Stimulated activated CD8-positive, alpha-beta memory T cell treated with anti-CD3 and anti-CD28 coated beads, Interleukin-7, amount 100 ng/mL, for 4 hours (primary cell): ENCODE data around the gene OR10X1.

Experiments used
- DNase-seq, 2 donors: peaks; one replicate each; pipeline ENCODE4 v3.0.0-alpha.2; 2020; ENCODE audit warnings: low read depth in 2 of 2

The OR10X1 gene, protein sequence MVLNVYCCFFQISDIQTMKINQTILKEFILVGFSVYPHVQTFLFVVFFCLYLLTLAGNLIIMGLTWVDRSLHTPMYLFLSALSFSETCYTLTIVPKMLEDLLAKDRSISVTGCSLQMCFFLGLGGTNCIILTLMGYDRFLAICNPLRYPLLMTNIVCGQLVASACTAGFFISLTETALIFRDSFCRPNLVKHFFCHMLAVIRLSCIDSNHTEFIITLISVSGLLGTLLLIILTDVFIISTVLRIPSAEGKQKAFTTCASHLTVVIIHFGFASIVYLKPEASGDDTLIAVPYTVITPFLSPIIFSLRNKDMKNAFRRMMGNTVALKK

DNA sequence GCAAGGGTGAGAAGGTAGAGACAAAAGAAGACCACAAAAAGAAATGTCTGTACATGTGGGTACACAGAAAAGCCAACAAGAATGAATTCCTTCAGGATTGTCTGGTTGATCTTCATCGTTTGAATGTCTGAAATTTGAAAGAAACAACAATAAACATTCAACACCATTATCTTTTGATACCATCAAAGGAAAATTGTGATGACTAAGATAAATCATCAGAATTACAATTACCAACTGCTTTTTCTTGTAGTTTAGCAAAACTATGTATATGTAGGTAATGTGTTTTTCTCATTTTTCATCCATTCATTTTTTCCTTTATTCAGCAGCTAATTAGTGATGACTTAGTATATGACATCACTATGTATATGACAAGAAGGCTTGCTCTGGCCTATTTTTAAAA lies at the start of gene OR10X1:
Gene OR10X1 (minus strand): TSS at position 167 of the 400 bp plus-strand sequence. CDS start 0 bp downstream, at position 167.
- no peak for DNase-seq

DNA sequence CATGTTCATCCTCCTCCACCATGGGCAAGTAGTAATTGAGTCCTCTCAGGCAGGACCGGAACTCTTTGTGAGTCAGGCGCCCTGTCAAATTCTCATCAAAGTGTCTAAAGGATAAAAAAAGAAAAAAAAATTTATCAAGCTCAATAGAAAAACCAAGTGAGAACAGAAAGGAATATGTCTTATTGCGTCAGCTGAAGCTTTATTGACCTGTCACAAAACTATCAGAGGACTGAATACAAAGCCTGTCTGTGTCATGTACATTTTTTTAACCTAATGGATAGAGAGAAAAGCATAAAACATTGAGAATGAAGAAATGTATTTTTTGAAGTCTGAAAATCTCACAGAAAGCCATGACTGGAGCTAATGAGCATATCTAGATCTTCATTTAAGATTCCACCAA lies 34.1 kb upstream of the OR10X1 start:
- DNase-seq, result no peak

DNA sequence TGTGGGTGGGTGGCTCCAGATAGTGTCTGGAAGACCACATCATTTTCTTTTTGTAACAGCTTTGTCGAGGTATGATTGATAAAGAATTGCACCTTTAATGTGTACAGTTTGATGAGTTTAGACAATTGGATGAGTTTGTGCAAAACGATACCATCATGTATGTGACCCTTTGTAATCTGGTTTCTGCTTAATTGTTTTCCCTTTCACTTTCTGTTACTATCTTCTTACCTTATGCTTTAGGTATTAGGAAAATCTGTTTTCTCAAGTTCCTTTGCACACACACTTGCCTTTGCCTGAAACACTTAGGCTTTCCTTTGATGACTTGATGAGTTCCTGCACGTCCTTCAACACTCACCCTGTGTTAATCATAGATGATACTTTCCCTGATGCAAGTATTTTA lies 32.2 kb upstream of the OR10X1 start:
- no peak for DNase-seq

DNA sequence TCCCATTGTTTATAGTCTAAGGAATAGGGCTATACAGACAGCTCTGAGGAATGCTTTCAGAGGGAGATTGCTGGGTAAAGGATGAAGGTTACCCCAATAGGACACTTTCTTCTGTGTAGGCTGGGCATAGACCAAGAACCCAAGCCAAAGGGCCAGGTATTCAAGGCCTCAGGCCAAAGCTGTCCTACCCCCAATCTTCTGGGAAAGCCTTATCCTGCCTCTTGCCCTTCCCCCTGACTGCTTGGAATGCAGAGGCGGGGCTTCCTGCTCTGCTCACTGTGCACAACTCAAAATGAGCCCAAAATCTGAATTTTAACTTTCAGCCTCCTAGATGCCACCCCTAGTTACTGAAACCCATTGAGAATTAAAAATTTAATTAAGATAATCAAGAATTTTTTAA lies 27.6 kb upstream of the OR10X1 start:
- DNase-seq, result no peak

DNA sequence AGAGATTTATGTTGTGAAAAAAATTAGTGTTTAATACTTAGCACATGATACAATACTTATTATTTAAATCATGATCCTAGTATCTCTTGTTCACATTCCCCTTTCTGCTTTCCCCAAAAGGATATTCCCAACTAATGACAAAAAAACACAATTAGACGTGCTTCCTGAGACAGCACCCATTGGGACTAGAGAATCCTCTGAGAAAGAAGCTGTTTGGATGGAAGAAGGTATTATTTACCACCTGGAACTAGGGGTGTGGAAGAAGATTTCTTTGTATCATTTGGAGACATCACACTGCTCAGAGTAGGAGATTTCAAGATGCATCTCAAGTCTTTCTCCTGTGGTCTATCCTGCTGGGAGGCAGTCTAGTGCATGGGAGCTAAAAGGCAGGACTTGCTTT lies 25.3 kb upstream of the OR10X1 start, which contains the start of gene OR10Z1:
Gene OR10Z1 (plus strand): TSS at position 301 of the 400 bp plus-strand sequence. CDS start 1,171 bp downstream, outside the sequence.
- DNase-seq, result no peak

DNA sequence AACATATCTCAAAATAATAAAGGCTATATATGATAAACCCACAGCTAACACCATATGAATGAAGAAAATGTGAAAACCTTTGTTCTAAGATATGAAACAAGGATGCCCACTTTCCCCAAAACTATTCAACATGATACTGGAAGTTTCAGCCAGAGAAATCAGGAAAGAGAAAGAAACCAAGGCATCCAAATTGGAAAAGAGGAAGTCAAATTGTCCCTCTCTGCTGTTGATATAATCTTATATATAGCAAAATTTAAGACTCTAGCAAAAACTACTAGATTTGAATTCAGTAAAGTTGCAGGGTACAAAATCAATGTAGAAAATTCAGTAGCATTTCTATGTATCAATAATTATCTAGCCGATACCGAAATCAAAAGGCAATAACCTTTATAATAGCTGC lies 21.0 kb upstream of the OR10X1 start:
- no peak for DNase-seq

DNA sequence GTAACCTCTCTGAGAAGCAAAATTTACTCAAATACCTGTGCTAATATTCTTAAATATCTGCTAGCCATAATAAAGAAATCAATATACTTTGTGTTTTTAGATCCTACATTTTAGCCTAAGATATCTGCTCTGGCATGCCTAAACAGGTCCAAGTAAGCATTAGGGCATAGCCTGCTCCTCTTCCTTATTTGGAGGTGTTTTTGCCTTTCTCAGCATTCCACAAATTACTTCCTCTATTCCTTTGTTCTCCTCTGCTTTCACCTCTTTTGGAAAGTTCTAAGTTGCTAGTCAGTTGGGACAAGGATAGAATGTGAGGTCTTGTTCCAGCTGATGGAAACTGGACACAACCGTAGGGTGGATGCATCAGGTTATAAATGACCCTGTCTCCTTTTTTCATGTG lies 7.2 kb upstream of the OR10X1 start:
- no peak for DNase-seq

DNA sequence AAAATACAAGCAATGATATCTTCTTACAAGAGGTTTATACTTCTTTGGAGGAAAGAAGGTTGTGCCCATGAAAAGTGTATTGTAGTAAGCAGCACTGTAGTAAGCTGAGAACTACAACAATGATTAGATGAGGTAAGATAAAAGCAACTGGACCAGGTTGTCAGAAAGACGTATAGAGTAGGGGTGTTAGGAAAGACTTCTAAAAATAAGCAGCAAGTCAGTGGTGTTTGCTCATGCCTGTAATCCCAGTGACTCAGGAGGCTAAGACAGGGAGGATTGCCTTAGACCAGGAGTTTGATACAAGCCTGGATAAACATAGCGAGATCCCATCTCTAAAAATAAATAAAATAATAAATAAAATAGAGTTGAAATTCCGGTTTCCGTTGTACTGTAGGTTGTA lies 4.3 kb upstream of the OR10X1 start:
- DNase-seq, result no peak

DNA sequence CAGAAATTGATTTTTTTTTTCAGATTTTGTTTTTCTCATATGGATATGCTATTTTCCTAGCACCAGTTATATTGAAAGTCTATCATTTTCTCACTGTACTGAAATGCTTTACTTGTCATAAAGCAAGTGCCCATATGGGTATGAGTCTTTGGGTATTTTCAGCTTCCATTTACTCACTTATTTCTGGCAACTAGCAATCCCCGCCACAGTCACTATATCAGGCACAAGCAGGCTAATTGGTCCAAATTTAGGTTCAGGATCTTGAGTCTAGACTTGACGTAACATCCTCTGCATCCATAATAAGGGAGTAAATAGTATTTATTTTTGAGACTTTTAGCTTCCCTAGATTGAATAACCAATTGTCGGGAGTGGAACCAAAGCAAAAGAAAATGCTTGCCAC lies 2.1 kb downstream of the OR10X1 start:
- DNase-seq, result no peak

DNA sequence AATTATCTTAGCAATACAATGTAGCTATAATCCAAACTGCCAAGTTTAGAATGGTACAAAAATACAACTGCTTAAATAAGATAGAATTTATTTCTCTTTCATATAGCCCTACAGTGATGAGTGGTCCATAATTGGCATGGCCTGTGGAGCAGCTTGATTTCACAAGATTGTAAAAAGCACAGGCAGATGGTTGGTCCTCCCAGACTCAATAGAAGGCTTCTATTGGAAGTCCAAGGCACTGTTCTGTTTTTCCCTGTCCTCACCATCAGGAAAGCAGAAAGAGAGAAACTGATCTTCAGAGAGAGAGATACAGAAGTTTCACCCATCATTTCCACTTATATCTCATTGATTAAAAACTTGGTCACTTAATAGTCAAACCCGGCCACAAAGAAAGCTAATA lies 7.5 kb downstream of the OR10X1 start:
- no peak for DNase-seq

DNA sequence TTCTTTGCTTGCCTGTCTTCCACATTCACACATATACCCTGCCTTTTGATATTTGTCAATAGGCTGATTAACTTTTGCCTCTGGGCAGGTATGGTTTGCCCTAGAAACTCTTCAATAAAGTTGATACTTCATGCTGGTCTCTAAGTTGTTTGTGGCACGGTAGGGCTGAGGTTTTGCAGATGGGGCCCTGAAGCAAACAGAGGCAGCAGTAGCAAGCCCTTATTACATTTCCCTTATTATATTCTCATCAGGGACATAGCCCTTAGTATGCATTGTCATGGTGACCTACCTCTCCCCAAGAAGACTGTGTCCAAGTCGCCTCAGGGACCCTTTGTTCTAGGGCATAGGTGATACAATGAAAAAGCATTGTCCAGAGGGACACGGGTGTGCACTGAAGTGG lies 9.2 kb downstream of the OR10X1 start, which contains the start of gene OR6P1:
Gene OR6P1 (minus strand): TSS at position 101 of the 400 bp plus-strand sequence. CDS start 6,976 bp downstream, outside the sequence.
- DNase-seq, result no peak

DNA sequence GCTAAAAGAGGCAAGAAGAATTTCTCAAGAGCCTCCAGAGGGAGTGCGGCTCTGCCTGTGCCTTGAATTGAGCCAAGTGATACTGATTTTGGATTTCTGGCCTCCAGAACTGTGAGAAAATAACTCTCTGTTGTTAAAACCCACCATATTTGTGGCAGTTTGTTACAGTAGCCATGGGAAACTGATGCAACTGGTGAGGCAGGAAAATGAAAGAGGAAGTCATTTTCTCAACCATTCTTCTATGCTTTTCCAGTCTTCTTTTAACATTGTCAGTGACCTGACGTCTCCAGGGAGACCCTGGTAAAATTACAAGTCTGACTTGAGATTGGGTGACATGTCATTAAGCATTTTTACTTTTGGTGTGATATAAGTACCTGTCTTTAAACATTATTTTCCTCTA lies 15.1 kb downstream of the OR10X1 start:
- no peak for DNase-seq

DNA sequence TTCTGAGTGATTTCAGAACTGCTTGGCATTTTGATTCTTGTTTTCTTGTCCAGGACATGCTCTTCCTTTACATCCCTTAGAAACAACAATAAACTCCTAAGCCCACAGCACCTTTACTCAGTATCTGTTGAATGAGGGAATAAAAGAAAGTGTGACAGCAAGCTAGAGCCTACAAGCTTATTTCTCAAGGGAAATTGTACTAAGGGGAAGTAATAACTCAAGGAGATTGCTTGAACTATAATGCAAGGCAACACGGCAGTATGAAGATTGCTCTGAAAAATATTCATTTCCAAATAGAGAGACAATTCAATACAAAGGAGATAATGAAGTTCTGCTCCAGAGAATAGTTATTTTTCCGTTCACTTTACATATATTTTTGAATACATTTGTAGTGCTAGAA lies 15.8 kb downstream of the OR10X1 start:
- DNase-seq, result no peak

DNA sequence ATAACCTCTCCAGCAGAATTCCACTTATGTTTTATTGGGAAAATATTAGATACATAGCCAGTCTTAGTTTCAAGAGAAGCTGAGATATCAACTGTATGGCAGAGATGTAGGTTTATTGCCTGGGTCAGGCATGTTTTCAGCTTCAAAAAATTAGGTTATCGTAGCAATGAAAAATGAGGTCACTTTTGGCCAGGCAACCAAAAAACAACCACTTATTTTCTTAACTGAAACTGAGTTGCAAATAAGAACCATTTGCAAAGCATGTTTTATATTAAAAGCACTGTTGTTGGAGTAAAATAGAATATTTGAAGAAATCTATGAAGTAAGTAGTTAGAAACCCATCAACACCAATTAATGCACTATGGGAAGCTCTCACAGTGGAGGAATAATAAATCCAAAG lies 20.0 kb downstream of the OR10X1 start:
- no peak for DNase-seq

DNA sequence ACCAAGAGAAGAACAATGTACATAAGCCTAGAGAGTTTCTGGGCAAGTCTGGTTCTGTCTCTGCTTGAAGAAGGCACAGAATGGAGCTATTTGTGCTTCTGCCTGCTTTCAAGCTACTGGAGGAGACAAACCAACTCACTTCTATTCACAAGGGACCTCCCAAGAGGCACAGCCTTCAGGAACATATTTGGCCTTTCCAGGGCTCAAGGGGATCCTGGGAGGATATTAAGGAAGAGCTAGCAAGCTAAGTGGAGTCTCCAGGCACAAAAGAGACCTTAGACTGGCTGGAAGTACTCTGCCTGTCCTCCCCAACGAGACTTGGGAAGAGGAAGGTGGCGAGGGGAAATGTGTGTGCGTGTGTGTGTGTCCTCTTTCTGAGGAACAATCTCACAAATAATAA lies 25.3 kb downstream of the OR10X1 start, which contains the start of gene OR6Y1:
Gene OR6Y1 (minus strand): TSS at position 54 of the 400 bp plus-strand sequence. CDS start 6,300 bp downstream, outside the sequence.
- no peak for DNase-seq

DNA sequence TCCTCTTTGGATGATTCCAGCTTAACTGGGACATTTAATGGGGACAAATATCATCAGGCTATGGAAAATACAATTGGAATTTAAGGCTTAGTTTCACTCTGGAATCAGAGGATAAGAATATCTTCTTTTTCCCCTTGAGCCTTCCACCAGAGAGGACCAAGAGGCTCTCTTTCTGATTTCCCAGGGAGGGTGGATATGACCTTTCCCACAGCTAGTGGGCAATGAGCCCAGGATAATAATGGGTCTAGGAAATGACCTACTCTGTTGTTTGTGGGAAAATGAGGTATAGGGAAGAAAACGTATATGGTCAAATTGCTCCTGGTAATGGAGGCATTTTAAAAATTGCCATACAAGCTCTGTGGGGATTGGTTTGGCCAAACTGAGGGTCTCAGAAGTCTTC lies 27.4 kb downstream of the OR10X1 start:
- no peak for DNase-seq

DNA sequence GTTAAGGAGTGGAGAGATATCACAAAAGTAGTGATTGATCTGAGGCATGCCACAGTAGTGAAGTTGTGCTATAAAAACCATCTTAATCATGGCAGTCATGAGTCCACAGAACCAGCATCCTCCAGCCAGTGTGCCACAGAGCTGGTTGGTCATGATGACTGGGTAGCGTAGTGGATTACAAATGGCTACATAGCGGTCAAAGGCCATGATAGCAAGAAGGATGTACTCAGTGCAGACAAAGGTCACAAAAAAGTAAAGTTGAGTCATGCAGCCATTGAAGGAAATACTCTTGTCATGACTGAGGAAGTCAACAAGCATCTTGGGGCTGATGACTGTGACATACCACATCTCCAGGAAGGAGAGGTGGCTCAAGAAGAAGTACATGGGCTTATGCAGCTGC lies 32.2 kb downstream of the OR10X1 start:
- DNase-seq, result no peak

DNA sequence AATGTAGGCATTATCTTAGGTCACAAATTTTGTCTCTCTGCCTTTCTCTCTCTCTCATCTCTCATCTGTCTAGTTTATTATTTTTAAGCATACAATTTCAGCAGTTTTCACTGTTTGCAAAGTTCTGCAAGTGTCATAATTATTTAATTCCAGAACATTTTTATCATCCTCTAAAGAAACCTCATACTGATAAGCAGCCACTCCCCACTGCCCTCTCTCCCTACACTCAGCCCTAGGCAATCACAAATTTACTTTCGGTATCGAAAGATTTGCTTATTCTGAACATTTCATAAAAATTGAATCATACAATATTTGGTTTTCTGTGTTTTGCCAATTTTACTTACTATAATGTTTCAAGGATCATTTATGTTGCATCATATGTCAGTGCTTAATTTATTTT lies 42.1 kb downstream of the OR10X1 start:
- no peak for DNase-seq

DNA sequence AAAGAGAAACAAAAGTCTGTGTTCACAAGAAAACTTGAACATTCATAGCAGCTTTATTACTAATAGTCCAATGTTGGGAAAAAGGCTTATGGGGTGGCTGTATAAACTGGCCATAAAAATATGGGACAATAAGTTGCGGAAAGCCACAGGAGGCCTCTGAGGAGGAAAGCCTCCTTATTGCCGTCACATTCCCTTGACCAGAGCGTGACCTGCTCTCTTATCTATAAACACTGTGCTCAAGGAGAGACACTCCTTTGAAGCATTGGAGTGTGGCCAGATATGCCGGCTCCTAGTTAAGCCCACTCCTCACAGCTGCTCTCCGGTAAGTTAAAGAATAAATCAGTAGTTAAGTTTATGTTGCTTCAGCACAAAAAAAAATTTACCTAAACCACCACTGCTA lies 45.2 kb downstream of the OR10X1 start:
- no peak for DNase-seq
